ENCODE results near the gene SFXN3.

Gene SFXN3

DNA sequence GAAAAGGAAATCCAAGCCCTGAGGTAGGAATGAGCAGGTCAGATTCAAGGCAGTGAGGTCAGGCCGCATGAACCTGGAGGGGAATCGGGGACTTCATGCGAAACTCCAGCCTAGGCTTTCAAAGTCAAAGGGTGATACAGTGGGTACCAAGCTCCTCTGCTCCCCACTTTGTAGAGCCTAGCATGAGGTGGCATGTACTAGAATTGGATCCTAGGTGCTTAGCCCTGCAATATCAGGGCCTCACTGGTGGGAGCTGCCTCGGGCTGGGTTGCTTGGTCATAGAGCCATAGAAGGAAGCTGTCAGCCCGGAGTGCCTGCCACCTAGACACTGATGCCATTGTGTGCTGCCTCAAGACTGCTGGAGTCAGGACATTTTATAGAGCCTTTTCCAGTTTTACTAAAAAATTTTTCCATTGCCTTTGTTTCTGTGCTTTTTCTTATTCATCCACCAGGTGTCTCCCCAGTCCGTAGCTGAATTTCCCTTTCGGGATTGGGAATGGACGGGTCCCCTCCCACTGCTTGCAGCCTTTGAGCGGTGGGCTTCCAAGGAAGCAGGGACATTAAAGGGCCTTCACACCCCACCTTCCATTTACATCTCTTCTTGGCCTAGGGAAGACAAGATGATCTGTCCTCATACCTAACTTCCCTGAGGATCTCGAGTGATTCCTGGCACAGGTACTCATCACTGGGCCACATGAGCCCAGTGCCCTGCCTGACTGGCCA is 36.9 kb upstream of the SFXN3 start:
- POLR2A ChIA-PET = no interaction called here
- no peak for DNase-seq (ENCODE audit: low read depth, low spot score)
- TF ChIP-seq, protein P1, sequence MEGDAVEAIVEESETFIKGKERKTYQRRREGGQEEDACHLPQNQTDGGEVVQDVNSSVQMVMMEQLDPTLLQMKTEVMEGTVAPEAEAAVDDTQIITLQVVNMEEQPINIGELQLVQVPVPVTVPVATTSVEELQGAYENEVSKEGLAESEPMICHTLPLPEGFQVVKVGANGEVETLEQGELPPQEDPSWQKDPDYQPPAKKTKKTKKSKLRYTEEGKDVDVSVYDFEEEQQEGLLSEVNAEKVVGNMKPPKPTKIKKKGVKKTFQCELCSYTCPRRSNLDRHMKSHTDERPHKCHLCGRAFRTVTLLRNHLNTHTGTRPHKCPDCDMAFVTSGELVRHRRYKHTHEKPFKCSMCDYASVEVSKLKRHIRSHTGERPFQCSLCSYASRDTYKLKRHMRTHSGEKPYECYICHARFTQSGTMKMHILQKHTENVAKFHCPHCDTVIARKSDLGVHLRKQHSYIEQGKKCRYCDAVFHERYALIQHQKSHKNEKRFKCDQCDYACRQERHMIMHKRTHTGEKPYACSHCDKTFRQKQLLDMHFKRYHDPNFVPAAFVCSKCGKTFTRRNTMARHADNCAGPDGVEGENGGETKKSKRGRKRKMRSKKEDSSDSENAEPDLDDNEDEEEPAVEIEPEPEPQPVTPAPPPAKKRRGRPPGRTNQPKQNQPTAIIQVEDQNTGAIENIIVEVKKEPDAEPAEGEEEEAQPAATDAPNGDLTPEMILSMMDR (IDR thresholded peaks at IDR 0.05; ENCODE audit: insufficient read depth, low read length, missing control alignments) = peak; percentile 53
- CTCF ChIA-PET = interaction anchor here (1.0 to 26.4 kb wide), 16 partner anchors 8 to 459 kb away, joined by 3 to 803 read pairs (median 6); partner anchors contain the start of genes KAZALD1, MRPL43, PDZD7 and SFXN3
- no peak overlapping the region for H3K4me3 ChIP-seq (ENCODE audit: low read depth, low read length)

DNA sequence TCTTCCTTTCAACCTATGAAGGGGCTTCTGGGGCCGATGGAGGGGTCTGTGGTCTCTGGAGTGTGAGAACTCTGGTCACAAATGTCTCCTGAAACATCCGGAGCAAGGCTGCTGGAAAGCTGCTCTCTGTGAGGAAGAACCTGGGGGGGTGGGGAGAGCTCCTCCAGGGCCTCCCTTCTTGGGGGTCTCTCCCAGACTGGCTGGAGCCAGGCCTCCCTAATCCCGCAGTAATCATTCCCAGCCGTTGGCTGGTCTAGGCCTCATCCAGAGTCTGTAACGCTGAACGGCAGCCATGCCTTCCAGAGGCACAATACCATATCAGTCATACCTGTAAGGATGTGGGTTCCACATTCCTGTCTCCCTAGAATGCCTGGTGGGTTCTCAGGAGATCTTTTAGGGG is 35.9 kb upstream of the SFXN3 start:
- no peak overlapping the region for H3K4me3 ChIP-seq (ENCODE audit: low read depth, low read length)
- DNase-seq (ENCODE audit: low read depth, low spot score) = no peak
- ChIA-PET CTCF (interaction anchor here (0.8 to 26.4 kb wide), 10 partner anchors 9 to 147 kb away, joined by 3 to 803 read pairs (median 13); partner anchors contain the start of genes KAZALD1, MRPL43, PDZD7 and SFXN3), POLR2A (no interaction called here)
- TF ChIP-seq, protein P1 (IDR thresholded peaks at IDR 0.05; ENCODE audit: insufficient read depth, low read length, missing control alignments) = no peak

DNA sequence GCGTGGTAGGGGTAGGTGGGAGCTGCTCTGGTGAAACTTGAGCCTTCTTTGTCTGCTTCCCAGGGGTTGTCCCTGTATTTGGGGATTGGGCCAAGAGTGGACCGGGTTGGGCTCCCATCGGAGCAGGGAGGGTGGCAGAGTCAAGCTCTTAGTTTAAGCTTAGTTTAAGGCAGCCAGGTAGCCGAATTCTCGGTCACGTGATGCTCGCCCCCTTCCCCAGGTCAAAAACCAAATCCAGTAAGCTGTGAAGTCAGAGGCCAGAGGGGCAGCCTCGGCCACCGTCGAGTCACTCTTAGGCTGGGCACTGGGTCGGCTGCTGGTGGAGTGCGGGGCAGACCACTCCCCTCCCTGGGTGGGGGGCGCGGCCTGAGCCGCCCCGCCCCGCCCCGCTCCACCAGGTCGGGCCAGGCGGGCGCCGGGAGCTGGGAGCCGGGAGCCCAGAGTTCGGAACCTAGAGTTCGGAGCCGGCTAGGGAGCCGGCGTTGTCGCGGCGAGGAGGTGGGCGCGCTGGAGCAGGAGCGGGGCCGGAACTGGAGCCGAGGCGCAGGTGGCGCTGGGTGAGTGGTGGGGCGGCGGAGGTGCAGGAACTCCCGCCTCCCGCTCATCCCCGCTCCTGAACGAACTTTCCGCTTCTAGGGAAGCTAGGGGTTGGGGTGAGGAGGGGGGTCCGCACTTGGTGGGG is 34.2 kb upstream of the SFXN3 start:
- TF ChIP-seq, protein P1 (IDR thresholded peaks at IDR 0.05; ENCODE audit: insufficient read depth, low read length, missing control alignments) = no peak
- CTCF ChIA-PET = interaction anchor here (0.8 to 26.4 kb wide), 21 partner anchors 11 to 461 kb away, joined by 3 to 803 read pairs (median 4); partner anchors contain the start of genes HIF1AN, MRPL43, PDZD7 and SFXN3
- POLR2A ChIA-PET = interaction anchor here (2.0 kb wide), 1 partner anchor 15 kb away, joined by 8 read pairs; no protein-coding TSS in a partner anchor
- no peak for DNase-seq (ENCODE audit: low read depth, low spot score)
- peak overlapping the region; percentile 85 for H3K4me3 ChIP-seq (ENCODE audit: low read depth, low read length)

DNA sequence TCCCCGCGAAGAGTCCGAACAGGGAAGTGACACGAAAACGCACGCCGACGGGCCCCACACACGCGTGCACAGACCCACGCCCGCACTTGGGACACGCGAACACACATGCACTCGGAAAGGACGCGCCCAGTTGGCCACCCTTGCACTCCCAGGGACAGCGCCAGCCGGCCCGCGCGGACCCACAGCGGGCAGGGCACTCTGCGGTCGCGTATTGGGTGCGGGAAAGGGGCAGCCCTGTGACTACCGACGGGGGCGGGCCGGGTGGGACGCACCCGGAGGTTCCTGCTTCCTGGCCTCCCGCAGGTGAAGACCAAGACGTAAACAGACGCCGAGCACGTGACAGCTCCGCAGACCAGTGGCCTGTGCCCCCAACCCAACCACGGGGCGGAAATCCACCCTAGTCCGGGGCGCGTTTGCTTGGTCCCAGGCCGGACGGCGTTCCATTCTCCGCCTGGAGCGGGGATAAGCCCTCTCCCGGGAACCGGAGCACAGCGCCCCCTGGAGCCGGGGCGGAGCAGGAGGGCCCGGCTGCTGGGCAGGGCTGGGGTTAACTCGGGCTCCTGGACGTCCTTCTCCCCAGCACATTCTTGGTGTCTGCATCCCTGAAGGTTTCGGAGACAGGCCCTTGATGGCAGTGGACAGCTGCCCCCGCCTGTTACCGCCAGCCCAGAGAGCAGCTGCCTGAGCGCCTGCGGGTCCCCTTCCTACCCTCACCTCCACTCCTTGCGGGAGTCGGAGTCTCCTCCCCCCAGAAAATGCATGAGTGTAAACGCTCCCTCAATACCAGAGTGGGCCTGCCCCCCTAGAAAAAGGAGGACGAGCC is 33.5 kb upstream of the SFXN3 start:
- POLR2A ChIA-PET = interaction anchor here (0.9 to 2.0 kb wide), 4 partner anchors 9 to 34 kb away, joined by 3 to 8 read pairs (median 6); no protein-coding TSS in a partner anchor
- CTCF ChIA-PET = interaction anchor here (0.6 to 26.4 kb wide), 24 partner anchors 11 to 462 kb away, joined by 3 to 803 read pairs (median 4); partner anchors contain the start of genes HIF1AN, KAZALD1, MRPL43 and PDZD7
- DNase-seq (ENCODE audit: low read depth, low spot score) = no peak
- TF ChIP-seq, protein P1 (IDR thresholded peaks at IDR 0.05; ENCODE audit: insufficient read depth, low read length, missing control alignments) = peak; percentile 88
- peak overlapping the region; percentile 85 for H3K4me3 ChIP-seq (ENCODE audit: low read depth, low read length)

DNA sequence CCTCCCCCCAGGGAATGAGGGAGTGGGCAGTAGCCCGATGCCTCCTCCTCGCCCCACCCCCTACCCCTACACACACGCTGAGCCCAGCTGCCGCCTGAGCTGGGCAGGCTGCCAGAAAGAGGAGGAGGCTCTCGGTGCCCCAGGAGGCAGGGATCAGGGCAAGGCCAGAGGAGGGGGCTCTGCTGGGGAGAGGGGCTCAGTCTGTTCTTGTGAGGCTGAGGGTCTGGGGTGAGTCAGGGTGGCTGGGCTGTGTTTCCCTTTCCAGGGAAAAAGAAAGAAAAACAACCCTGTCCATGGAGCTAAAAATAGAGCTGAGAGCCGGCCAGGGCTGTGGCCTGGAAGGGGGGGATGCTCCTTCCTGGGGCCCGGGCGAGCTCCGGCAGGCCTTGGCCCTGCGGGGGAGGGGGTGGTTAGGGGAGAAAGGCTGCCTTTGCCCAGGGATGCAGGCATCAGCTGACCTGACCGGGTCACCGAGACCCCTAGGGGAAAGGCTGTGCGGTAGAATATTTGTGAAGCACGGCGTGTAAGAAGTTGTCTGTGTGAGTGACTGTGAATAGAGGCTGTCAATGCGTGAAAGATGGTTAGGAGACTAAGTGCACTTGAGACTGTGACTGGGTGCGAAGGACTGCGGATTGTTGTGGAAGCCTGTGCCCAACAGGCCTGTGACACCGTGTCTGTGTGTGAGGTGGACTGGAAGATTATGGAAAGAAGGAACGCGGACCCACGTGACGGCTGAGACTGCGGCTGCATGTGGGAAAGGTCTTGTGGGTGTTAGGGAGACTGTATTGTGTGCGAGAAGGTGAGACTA is 32.6 kb upstream of the SFXN3 start:
- CTCF ChIA-PET = interaction anchor here (0.6 to 26.4 kb wide), 18 partner anchors 11 to 463 kb away, joined by 3 to 803 read pairs (median 4); partner anchors contain the start of genes HIF1AN, KAZALD1, MRPL43 and PDZD7
- DNase-seq (ENCODE audit: low read depth, low spot score) = no peak
- TF ChIP-seq, protein P1 (IDR thresholded peaks at IDR 0.05; ENCODE audit: insufficient read depth, low read length, missing control alignments) = no peak
- POLR2A ChIA-PET = interaction anchor here (0.9 to 2.0 kb wide), 7 partner anchors 9 to 34 kb away, joined by 3 to 8 read pairs (median 4); partner anchors contain the start of genes PDZD7 and SFXN3
- peak overlapping the region; percentile 85 for H3K4me3 ChIP-seq (ENCODE audit: low read depth, low read length)

All from AG04449 (cell line).